Stomach smooth muscle (tissue), 2 donors: ENCODE results near the gene RIT2.

Experiments used
- H3K27ac ChIP-seq: one replicate; pipeline ENCODE4 v1.7.0; 2013; ENCODE audit warnings: mild to moderate bottlenecking, low read length, inconsistent platforms
- H3K27me3 ChIP-seq, 2 donors: one replicate each; pipeline ENCODE4 v1.7.0; 2013; ENCODE audit warnings: low read length in 2 of 2; ENCODE audit not compliant: insufficient read depth in 2 of 2, control insufficient read depth in 1 of 2
- H3K36me3 ChIP-seq, 2 donors: one replicate each; pipeline ENCODE4 v1.7.0; 2013; ENCODE audit warnings: low read length in 2 of 2; ENCODE audit not compliant: control insufficient read depth in 2 of 2, insufficient read depth in 2 of 2
- H3K4me1 ChIP-seq: one replicate; pipeline ENCODE4 v1.7.0; 2013; ENCODE audit warnings: low read length; ENCODE audit not compliant: control insufficient read depth, insufficient read depth
- H3K4me3 ChIP-seq, 2 donors: one replicate each; pipeline ENCODE4 v1.7.0; 2013; ENCODE audit warnings: low read length in 2 of 2
- H3K9ac ChIP-seq, 2 donors: one replicate each; pipeline ENCODE4 v1.7.0; 2013; ENCODE audit warnings: low read length in 2 of 2, mild to moderate bottlenecking in 1 of 2
- H3K9me3 ChIP-seq, 2 donors: one replicate each; pipeline ENCODE4 v1.7.0; 2013; ENCODE audit warnings: low read length in 2 of 2; ENCODE audit not compliant: control insufficient read depth in 2 of 2
- donor health status: healthy.
- donor health status: Pancreatic carcinoma.

RIT2 gene

GRCh38 chr18:43081396-43081795 lies 34.1 kb downstream of the RIT2 start:
- Histone ChIP-seq H3K27ac (no peak overlapping the region), H3K27me3 (no peaks in the 10 kb centered on the region), H3K4me1 (no peaks in the 10 kb centered on the region), H3K9me3 (no peaks in the 10 kb centered on the region), H3K36me3 (no peaks in the 10 kb centered on the region), H3K9ac (no peak overlapping the region), H3K4me3 (no peak overlapping the region)

GRCh38 chr18:43080671-43081070 lies 34.8 kb downstream of the RIT2 start:
- H3K27ac ChIP-seq = no peak overlapping the region
- H3K9ac ChIP-seq = no peak overlapping the region

GRCh38 chr18:43079422-43079821 lies 36.1 kb downstream of the RIT2 start:
- no peak overlapping the region for H3K9ac ChIP-seq
- H3K27ac ChIP-seq = no peak overlapping the region
- H3K27me3 ChIP-seq = no peaks in the 10 kb centered on the region
- no peaks in the 10 kb centered on the region for H3K4me1 ChIP-seq
- H3K4me3 ChIP-seq = no peak overlapping the region
- no peaks in the 10 kb centered on the region for H3K9me3 ChIP-seq
- no peaks in the 10 kb centered on the region for H3K36me3 ChIP-seq

More at GRCh38 chr18:43080671-43081070, 34.8 kb downstream of the RIT2 start:
- no peaks in the 10 kb centered on the region for H3K27me3 ChIP-seq
- H3K9me3 ChIP-seq = no peaks in the 10 kb centered on the region
- H3K4me1 ChIP-seq = no peaks in the 10 kb centered on the region
- H3K4me3 ChIP-seq = no peak overlapping the region
- H3K36me3 ChIP-seq = no peaks in the 10 kb centered on the region

- no peak overlapping the region for H3K9ac ChIP-seq
- no peaks in the 10 kb centered on the region for H3K27me3 ChIP-seq
- H3K27ac ChIP-seq = no peak overlapping the region
- H3K4me3 ChIP-seq = no peak overlapping the region
- no peaks in the 10 kb centered on the region for H3K4me1 ChIP-seq
- no peaks in the 10 kb centered on the region for H3K9me3 ChIP-seq
- H3K36me3 ChIP-seq = no peaks in the 10 kb centered on the region
Measured at GRCh38 chr18:43078478-43079092, 36.9 kb downstream of the RIT2 start.

GRCh38 chr18:43077510-43078308 lies 37.8 kb downstream of the RIT2 start:
- no peaks in the 10 kb centered on the region for H3K36me3 ChIP-seq
- H3K27me3 ChIP-seq = no peaks in the 10 kb centered on the region
- no peaks in the 10 kb centered on the region for H3K9me3 ChIP-seq
- H3K4me1 ChIP-seq = no peaks in the 10 kb centered on the region
- no peak overlapping the region for H3K9ac ChIP-seq
- H3K4me3 ChIP-seq = no peak overlapping the region
- no peak overlapping the region for H3K27ac ChIP-seq

GRCh38 chr18:43073771-43074170 lies 41.7 kb downstream of the RIT2 start:
- Histone ChIP-seq H3K36me3 (no peaks in the 10 kb centered on the region), H3K4me1 (no peaks in the 10 kb centered on the region), H3K4me3 (no peak overlapping the region), H3K9me3 (no peaks in the 10 kb centered on the region), H3K27me3 (no peaks in the 10 kb centered on the region), H3K27ac (no peak overlapping the region), H3K9ac (no peak overlapping the region)

- H3K27me3 ChIP-seq = no peaks in the 10 kb centered on the region
- no peaks in the 10 kb centered on the region for H3K4me1 ChIP-seq
- H3K36me3 ChIP-seq = no peaks in the 10 kb centered on the region
- no peak overlapping the region for H3K27ac ChIP-seq
- H3K4me3 ChIP-seq = no peak overlapping the region
- H3K9ac ChIP-seq = no peak overlapping the region
- no peaks in the 10 kb centered on the region for H3K9me3 ChIP-seq
Measured at GRCh38 chr18:43068781-43069180, 46.7 kb downstream of the RIT2 start.

GRCh38 chr18:43067570-43067969 lies 47.9 kb downstream of the RIT2 start:
- Histone ChIP-seq H3K36me3 (no peaks in the 10 kb centered on the region), H3K4me1 (no peaks in the 10 kb centered on the region), H3K4me3 (no peak overlapping the region), H3K27ac (no peak overlapping the region), H3K9me3 (no peaks in the 10 kb centered on the region), H3K9ac (no peak overlapping the region), H3K27me3 (no peaks in the 10 kb centered on the region)

- Histone ChIP-seq H3K27me3 (no peaks in the 10 kb centered on the region), H3K4me3 (no peak overlapping the region), H3K9me3 (no peaks in the 10 kb centered on the region), H3K9ac (no peak overlapping the region), H3K36me3 (no peaks in the 10 kb centered on the region), H3K4me1 (no peaks in the 10 kb centered on the region), H3K27ac (no peak overlapping the region)
Measured at GRCh38 chr18:43061816-43062215, 53.7 kb downstream of the RIT2 start.

- Histone ChIP-seq H3K9me3 (no peaks in the 10 kb centered on the region), H3K4me3 (no peak overlapping the region), H3K27me3 (no peaks in the 10 kb centered on the region), H3K36me3 (no peaks in the 10 kb centered on the region), H3K9ac (no peak overlapping the region), H3K27ac (no peak overlapping the region), H3K4me1 (no peaks in the 10 kb centered on the region)
Measured at GRCh38 chr18:43061318-43061717, 54.2 kb downstream of the RIT2 start.

- Histone ChIP-seq H3K36me3 (no peaks in the 10 kb centered on the region), H3K27ac (no peak overlapping the region), H3K9me3 (no peaks in the 10 kb centered on the region), H3K4me3 (no peak overlapping the region), H3K4me1 (no peaks in the 10 kb centered on the region), H3K27me3 (no peaks in the 10 kb centered on the region), H3K9ac (no peak overlapping the region)
Measured at GRCh38 chr18:43060020-43060419, 55.5 kb downstream of the RIT2 start.
